DND-41 (cell line): ENCODE data around the gene RBFOX2.

Experiments
- ATAC-seq: fragments of 200-7000 bp; cut with Tn5 transposase; 3 replicates; pipeline ENCODE4 v1.9.1; 2021; ENCODE audit warnings: low read depth; ENCODE audit not compliant: insufficient read depth
- DNase-seq: peaks from one replicate; pipeline ENCODE4 v3.0.0-alpha.2; 2020
- H2AFZ ChIP-seq: 2 replicates; pipeline ENCODE4 v1.6.0; 2012; ENCODE audit warnings: low read depth, low read length
- H3K27ac ChIP-seq: 2 replicates; pipeline ENCODE4 v1.5.1; 2012; ENCODE audit warnings: low read length, inconsistent platforms
- H3K27me3 ChIP-seq: fragments of 200-600 bp; sonication (generic); 2 replicates; pipeline ENCODE4 v1.6.0; 2012; ENCODE audit warnings: low read length, mild to moderate bottlenecking, inconsistent platforms; ENCODE audit not compliant: insufficient read depth, poor library complexity
- H3K36me3 ChIP-seq: 2 replicates; pipeline ENCODE4 v1.5.1; 2012; ENCODE audit warnings: low read length, inconsistent platforms; ENCODE audit not compliant: insufficient read depth
- H3K4me1 ChIP-seq: 2 replicates; pipeline ENCODE4 v1.5.1; 2012; ENCODE audit warnings: mild to moderate bottlenecking, low read length; ENCODE audit not compliant: insufficient read depth
- H3K4me2 ChIP-seq: 2 replicates; pipeline ENCODE4 v1.6.0; 2012; ENCODE audit warnings: mild to moderate bottlenecking, moderate library complexity, low read length, inconsistent platforms; ENCODE audit not compliant: insufficient read depth
- H3K4me3 ChIP-seq, 2 experiments: fragments of 200-600 bp in 1 of 2; shearing (Covaris generic) in 1 of 2; 2 replicates each; pipeline ENCODE4 v1.5.1; 2012 to 2016; ENCODE audit warnings: inconsistent platforms in 2 of 2, low read length in 2 of 2, mild to moderate bottlenecking in 2 of 2, low read depth in 1 of 2, moderate library complexity in 1 of 2
- H3K79me2 ChIP-seq: 2 replicates; pipeline ENCODE4 v1.6.0; 2012; ENCODE audit warnings: low read length, inconsistent platforms; ENCODE audit not compliant: insufficient read depth
- H3K9ac ChIP-seq: 2 replicates; pipeline ENCODE4 v1.6.0; 2012; ENCODE audit warnings: low read depth, mild to moderate bottlenecking, inconsistent platforms, low read length, moderate library complexity
- H3K9me3 ChIP-seq: 2 replicates; pipeline ENCODE4 v1.5.1; 2012; ENCODE audit warnings: low read length, moderate library complexity, mild to moderate bottlenecking, inconsistent platforms; ENCODE audit not compliant: insufficient read depth, severe bottlenecking
- H4K20me1 ChIP-seq: 2 replicates; pipeline ENCODE4 v1.6.0; 2012; ENCODE audit warnings: low read length; ENCODE audit not compliant: insufficient read depth
- EZH2 ChIP-seq: IDR thresholded peaks from 3 replicates; pipeline ENCODE4 v1.6.1; 2012; ENCODE audit warnings: borderline replicate concordance, low read depth, mild to moderate bottlenecking, moderate library complexity, low read length, inconsistent platforms; ENCODE audit not compliant: severe bottlenecking
- TF ChIP-seq, protein P1 (sequence below): IDR thresholded peaks from 2 replicates; pipeline ENCODE4 v1.5.1; 2012; ENCODE audit warnings: borderline replicate concordance, low read length, moderate library complexity, mild to moderate bottlenecking; ENCODE audit not compliant: poor library complexity, severe bottlenecking; ENCODE audit errors: extremely low read depth

RBFOX2 gene

DNA sequence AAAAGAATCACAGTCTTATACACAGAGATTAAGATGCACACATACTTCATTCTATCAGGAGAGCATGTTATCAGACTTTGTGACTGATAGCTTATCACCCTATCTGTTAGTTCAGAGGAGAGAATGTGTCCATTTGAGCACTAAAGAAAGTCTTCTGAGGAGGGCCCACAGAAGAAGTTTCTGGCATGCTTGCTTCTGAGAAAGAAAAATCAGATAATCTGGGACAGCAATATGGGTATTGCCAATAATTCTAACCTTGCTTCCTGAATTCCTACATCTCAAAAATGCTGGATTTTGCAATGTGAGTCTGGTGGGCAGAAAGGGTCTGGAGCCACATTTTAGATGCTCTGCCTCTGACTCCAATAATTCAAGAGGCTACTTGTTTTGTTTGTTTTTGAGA lies 128.9 kb downstream of the RBFOX2 start:
- H3K27ac ChIP-seq = no peak overlapping the region
- H3K4me2 ChIP-seq = no peak overlapping the region

DNA sequence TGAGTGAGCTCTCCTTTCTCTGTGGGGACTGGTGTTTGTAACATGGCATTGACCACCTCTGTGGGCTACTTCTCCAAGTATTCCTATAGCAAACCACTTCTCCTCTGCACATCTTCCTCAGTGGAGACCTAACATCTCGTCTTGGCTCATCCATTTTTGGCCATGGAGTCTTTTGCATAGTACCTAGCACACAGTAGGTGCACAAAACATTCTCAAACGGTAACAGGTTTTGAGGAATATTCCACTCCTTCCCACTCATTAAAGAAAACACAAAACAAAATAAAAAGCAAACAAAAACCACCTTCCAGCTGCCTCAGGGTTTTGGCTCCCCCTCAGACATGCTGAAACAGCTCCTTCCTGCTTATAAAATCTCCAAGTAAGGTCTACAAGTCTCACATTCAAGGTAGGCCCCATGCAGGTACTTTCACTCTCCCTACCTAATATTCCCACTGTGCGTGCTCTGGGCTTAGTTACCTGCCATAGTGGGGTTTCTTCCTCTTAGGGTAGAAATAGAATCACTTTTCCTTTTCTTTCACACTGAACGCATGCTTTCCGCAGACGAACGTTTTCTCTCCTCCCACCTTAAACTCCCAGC lies 132.4 kb downstream of the RBFOX2 start:
- H3K27me3 ChIP-seq = no peaks in the 10 kb centered on the region
- no peaks in the 10 kb centered on the region for H3K36me3 ChIP-seq
- no peaks in the 10 kb centered on the region for H3K79me2 ChIP-seq
- no peak overlapping the region for H2AFZ ChIP-seq
- H3K9ac ChIP-seq = no peak overlapping the region
- no peak overlapping the region for H3K4me2 ChIP-seq
- TF ChIP-seq, protein P1, sequence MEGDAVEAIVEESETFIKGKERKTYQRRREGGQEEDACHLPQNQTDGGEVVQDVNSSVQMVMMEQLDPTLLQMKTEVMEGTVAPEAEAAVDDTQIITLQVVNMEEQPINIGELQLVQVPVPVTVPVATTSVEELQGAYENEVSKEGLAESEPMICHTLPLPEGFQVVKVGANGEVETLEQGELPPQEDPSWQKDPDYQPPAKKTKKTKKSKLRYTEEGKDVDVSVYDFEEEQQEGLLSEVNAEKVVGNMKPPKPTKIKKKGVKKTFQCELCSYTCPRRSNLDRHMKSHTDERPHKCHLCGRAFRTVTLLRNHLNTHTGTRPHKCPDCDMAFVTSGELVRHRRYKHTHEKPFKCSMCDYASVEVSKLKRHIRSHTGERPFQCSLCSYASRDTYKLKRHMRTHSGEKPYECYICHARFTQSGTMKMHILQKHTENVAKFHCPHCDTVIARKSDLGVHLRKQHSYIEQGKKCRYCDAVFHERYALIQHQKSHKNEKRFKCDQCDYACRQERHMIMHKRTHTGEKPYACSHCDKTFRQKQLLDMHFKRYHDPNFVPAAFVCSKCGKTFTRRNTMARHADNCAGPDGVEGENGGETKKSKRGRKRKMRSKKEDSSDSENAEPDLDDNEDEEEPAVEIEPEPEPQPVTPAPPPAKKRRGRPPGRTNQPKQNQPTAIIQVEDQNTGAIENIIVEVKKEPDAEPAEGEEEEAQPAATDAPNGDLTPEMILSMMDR = no peak
- TF ChIP-seq EZH2 = no peak
- H3K9me3 ChIP-seq = no peaks in the 10 kb centered on the region
- no peaks in the 10 kb centered on the region for H4K20me1 ChIP-seq
- no peak for ATAC-seq
- H3K4me1 ChIP-seq = peaks cover 16% of the 10 kb centered on the region
- DNase-seq = no peak
- no peak overlapping the region for H3K4me3 ChIP-seq
- no peak overlapping the region for H3K27ac ChIP-seq

More for the DNA sequence above, 128.9 kb downstream of the RBFOX2 start:
- Histone ChIP-seq H3K4me3 (no peak overlapping the region), H4K20me1 (no peaks in the 10 kb centered on the region), H2AFZ (no peak overlapping the region), H3K36me3 (no peaks in the 10 kb centered on the region), H3K9me3 (no peaks in the 10 kb centered on the region), H3K27me3 (peaks cover 5% of the 10 kb centered on the region), H3K4me1 (peaks cover 20% of the 10 kb centered on the region), H3K79me2 (no peaks in the 10 kb centered on the region), H3K9ac (no peak overlapping the region)
- ATAC-seq = no peak
- TF ChIP-seq, protein P1 = no peak
- no peak for TF ChIP-seq EZH2
- DNase-seq = no peak

DNA sequence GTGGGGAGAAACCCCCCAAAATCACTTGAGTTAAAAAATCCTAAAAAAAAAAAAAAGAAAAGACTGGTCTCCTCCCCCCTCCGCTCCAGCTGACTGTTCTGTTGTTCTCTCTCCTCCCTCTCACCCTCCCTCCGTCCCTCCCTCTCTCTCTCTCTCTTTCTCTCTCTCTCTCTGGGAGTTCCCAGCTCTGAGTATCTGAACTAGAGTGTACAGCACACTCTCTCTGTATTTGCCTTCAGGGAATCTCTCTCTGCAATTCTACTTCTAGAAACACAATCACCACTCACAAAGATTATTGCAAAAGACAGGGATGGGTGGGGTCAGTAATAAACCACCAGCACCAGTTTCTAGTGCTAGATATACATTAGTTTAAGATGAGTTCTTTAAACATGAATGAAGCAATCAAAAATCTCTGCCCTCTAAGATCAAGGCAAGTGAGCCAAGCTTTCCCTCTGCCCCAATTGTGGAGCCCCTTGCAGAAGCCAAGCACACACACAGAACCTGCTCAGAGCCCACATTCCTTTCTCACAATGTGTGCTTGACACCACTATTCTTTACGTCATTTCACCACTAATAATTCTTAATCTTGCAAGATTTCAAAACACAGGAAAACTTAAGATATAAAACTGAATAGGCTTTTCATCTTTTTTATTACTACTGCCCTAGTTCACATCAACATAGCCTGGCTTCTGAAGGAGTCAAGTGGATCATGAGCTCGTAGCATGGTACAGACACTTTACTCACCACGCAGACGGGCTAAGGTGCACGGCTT lies 133.5 kb downstream of the RBFOX2 start:
- Histone ChIP-seq H3K4me3 (no peak overlapping the region), H3K79me2 (no peaks in the 10 kb centered on the region), H3K27ac (no peak overlapping the region), H3K4me1 (peaks cover 5% of the 10 kb centered on the region), H3K9me3 (no peaks in the 10 kb centered on the region), H3K9ac (no peak overlapping the region), H3K27me3 (no peaks in the 10 kb centered on the region), H3K36me3 (no peaks in the 10 kb centered on the region), H3K4me2 (no peak overlapping the region), H4K20me1 (no peaks in the 10 kb centered on the region), H2AFZ (no peak overlapping the region)
- DNase-seq = no peak
- TF ChIP-seq, protein P1 = no peak
- TF ChIP-seq EZH2 = no peak
- ATAC-seq = no peak
